KMS-11 (cell line): Measurements from ENCODE around the gene MAP4K5.

Source experiments
- H2AFZ ChIP-seq: fragments of 200-600 bp; sonication (generic); 2 replicates; pipeline ENCODE4 v1.6.1; 2016; ENCODE audit warnings: antibody characterized with exemption, mixed run types, low read depth
- H3K27ac ChIP-seq: fragments of 200-600 bp; sonication (generic); 2 replicates; pipeline ENCODE4 v1.6.1; 2016; ENCODE audit warnings: mild to moderate bottlenecking, mixed run types
- H3K27me3 ChIP-seq: fragments of 200-600 bp; sonication (generic); 2 replicates; pipeline ENCODE4 v1.6.1; 2017; ENCODE audit warnings: mild to moderate bottlenecking, low read depth, mixed run types, moderate library complexity; ENCODE audit not compliant: insufficient read depth
- H3K36me3 ChIP-seq: fragments of 200-600 bp; sonication (generic); 2 replicates; pipeline ENCODE4 v1.6.1; 2017; ENCODE audit warnings: mild to moderate bottlenecking, mixed run types; ENCODE audit not compliant: insufficient read depth
- H3K4me1 ChIP-seq: fragments of 200-600 bp; sonication (generic); 2 replicates; pipeline ENCODE4 v1.6.1; 2016; ENCODE audit warnings: mild to moderate bottlenecking, low read depth, mixed run types; ENCODE audit not compliant: poor library complexity, severe bottlenecking
- H3K4me2 ChIP-seq: fragments of 200-600 bp; sonication (generic); 2 replicates; pipeline ENCODE4 v1.7.0; 2016; ENCODE audit warnings: mild to moderate bottlenecking, mixed run types
- H3K4me3 ChIP-seq: fragments of 200-600 bp; sonication (generic); IDR thresholded peaks from 2 replicates; pipeline ENCODE4 v1.6.1; 2017; ENCODE audit warnings: low read depth, low read length, mixed read lengths; ENCODE audit not compliant: insufficient read depth
- H3K79me2 ChIP-seq: fragments of 200-600 bp; sonication (generic); 2 replicates; pipeline ENCODE4 v1.6.1; 2016; ENCODE audit warnings: low read depth, mixed run types; ENCODE audit not compliant: insufficient read depth
- H3K9ac ChIP-seq: fragments of 200-600 bp; sonication (generic); 2 replicates; pipeline ENCODE4 v1.6.1; 2016; ENCODE audit warnings: mild to moderate bottlenecking, mixed run types
- H4K20me1 ChIP-seq: fragments of 200-600 bp; sonication (generic); 2 replicates; pipeline ENCODE4 v1.6.1; 2016; ENCODE audit warnings: mild to moderate bottlenecking, mixed run types; ENCODE audit not compliant: insufficient read depth
- CTCF ChIP-seq: fragments of 200-600 bp; sonication (generic); conservative IDR thresholded peaks from 2 replicates; pipeline ENCODE4 v1.6.1; 2017; ENCODE audit warnings: low read depth, mild to moderate bottlenecking, antibody characterized with exemption, low read length, moderate library complexity, mixed read lengths

Gene MAP4K5

GRCh38 chr14:50453869-50454268 is 78.5 kb downstream of the MAP4K5 start:
- no peaks in the 10 kb centered on the region for H3K27me3 ChIP-seq
- H3K27ac ChIP-seq = no peak overlapping the region
- H3K36me3 ChIP-seq = no peaks in the 10 kb centered on the region
- H4K20me1 ChIP-seq = no peaks in the 10 kb centered on the region
- no peak overlapping the region for H3K9ac ChIP-seq
- H3K4me2 ChIP-seq = no peak overlapping the region
- H3K4me3 ChIP-seq = no peak overlapping the region
- H2AFZ ChIP-seq = no peak overlapping the region
- no peaks in the 10 kb centered on the region for H3K79me2 ChIP-seq
- TF ChIP-seq CTCF = no peak
- peaks cover 15% of the 10 kb centered on the region for H3K4me1 ChIP-seq

DNA sequence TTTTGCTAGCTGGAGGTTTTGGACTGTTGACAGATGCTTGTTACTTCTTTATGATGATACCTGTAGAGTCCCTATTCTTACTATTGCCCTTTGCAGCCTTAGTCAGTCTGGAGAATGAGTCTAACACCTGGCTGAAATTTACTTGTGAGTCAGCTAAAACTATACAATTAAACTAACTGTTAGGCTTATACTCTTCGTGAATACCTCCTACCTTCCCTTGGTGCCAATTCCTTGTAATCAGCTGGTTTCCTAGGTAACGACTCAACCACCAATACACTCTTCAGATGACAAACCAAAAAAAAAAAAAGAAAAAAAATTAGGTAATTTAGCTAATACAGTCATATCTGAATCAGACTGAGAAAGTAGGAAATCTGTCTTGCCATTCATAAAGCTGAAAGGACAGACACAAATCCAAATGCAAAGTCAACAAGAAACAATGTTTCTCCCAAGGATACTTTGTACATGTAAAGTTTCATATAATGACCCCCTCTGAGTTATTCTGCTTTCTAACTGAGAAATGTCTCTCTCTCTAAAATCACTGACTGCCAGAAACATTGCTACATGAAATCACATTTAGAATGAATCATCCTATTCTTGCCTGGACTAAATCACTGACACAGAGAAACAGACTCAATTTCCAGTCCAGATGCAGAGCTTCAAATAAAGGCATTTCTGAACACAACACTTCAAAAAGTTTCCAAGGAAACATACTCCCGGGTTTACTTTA is 79.2 kb downstream of the MAP4K5 start:
- Histone ChIP-seq H4K20me1 (no peaks in the 10 kb centered on the region), H3K4me1 (peaks cover 15% of the 10 kb centered on the region), H2AFZ (no peak overlapping the region), H3K36me3 (no peaks in the 10 kb centered on the region), H3K4me3 (no peak overlapping the region), H3K4me2 (no peak overlapping the region), H3K27ac (no peak overlapping the region), H3K27me3 (no peaks in the 10 kb centered on the region), H3K79me2 (no peaks in the 10 kb centered on the region), H3K9ac (no peak overlapping the region)
- no peak for TF ChIP-seq CTCF

DNA sequence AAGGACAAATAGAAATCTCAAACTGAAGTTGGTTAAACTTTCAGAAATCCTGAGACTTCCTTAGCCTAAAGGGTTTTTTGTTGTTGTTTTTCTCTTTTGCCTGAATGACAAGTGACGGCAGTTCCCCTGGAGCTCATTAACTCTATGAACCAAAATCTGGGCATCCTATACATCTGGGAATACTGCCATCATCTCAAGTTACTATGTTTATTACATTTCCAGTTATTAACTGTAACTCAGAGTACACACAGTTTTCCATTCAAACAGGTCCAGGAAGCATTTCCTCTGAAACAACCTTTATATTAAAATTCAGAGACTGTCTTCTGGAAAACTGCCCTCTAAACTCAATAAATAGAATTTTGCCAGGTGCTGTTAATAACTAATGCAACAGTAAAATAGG is 80.1 kb downstream of the MAP4K5 start:
- Histone ChIP-seq H3K9ac (no peak overlapping the region), H3K27me3 (no peaks in the 10 kb centered on the region), H3K4me2 (no peak overlapping the region), H3K27ac (no peak overlapping the region), H3K79me2 (no peaks in the 10 kb centered on the region), H2AFZ (no peak overlapping the region), H3K4me1 (peaks cover 15% of the 10 kb centered on the region), H3K36me3 (no peaks in the 10 kb centered on the region), H3K4me3 (no peak overlapping the region), H4K20me1 (no peaks in the 10 kb centered on the region)
- TF ChIP-seq CTCF = no peak

DNA sequence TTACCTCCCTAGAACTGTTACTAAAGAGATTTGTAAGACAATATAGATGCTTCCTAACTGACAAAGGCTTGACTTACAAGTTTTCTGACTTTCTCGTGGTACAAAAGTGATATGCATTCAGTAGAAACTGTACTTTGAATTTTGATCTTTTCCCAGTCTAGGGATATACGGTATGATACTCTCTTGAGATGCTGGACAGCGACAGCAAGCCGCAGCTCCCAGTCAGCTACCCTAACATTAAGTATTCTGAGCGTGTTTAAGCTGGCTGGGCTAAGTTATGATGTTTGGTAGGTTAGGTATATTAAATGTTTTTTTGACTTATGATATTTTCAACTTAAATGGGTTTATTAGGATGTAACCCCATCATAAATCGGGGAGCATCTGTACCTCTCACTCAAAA is 80.5 kb downstream of the MAP4K5 start:
- Histone ChIP-seq H2AFZ (no peak overlapping the region), H3K4me3 (no peak overlapping the region), H3K27ac (no peak overlapping the region), H3K4me1 (peaks cover 15% of the 10 kb centered on the region), H3K9ac (no peak overlapping the region), H3K79me2 (no peaks in the 10 kb centered on the region), H3K4me2 (no peak overlapping the region), H4K20me1 (no peaks in the 10 kb centered on the region), H3K36me3 (no peaks in the 10 kb centered on the region), H3K27me3 (no peaks in the 10 kb centered on the region)
- no peak for TF ChIP-seq CTCF
